OCI-LY3 (cell line): ENCODE measurements around the gene CPT1A.

Experiments used
- EZH2phosphoT487 ChIP-seq: fragments of 200-600 bp; shearing (Covaris generic); IDR thresholded peaks from 2 replicates; pipeline ENCODE4 v1.6.1; 2018; ENCODE audit warnings: antibody characterized with exemption, mixed run types, low read depth
- TF ChIP-seq, protein P1 (sequence below): fragments of 200-600, 300-600 bp; sonication (generic); IDR thresholded peaks from 2 replicates; pipeline ENCODE4 v1.5.1; 2014; ENCODE audit warnings: antibody characterized with exemption, low read length, low read depth

DNA sequence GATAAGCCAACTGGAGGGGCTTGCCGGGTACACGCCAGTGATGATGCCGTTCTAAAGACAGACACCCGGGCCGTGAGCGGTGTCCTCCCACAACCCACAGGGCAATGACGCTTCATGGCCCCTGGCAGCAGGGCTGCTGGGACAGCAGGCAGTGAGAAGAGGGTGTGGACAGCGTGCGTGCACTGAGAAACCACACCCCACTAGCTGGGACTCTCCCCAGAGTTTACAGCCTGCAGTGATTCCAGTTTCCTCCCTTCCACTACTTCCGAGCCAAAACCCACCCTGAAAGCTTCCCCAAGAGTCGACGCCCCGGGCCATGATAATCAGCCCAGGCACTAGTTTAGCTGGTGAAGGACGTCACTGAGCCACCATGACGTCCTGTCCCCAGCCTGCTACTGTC is 29.2 kb downstream of the CPT1A start:
- TF ChIP-seq, protein P1, sequence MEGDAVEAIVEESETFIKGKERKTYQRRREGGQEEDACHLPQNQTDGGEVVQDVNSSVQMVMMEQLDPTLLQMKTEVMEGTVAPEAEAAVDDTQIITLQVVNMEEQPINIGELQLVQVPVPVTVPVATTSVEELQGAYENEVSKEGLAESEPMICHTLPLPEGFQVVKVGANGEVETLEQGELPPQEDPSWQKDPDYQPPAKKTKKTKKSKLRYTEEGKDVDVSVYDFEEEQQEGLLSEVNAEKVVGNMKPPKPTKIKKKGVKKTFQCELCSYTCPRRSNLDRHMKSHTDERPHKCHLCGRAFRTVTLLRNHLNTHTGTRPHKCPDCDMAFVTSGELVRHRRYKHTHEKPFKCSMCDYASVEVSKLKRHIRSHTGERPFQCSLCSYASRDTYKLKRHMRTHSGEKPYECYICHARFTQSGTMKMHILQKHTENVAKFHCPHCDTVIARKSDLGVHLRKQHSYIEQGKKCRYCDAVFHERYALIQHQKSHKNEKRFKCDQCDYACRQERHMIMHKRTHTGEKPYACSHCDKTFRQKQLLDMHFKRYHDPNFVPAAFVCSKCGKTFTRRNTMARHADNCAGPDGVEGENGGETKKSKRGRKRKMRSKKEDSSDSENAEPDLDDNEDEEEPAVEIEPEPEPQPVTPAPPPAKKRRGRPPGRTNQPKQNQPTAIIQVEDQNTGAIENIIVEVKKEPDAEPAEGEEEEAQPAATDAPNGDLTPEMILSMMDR = no peak
- TF ChIP-seq EZH2phosphoT487 = no peak
